ENCODE results near the gene CEP350. TPM values are rescaled to one million over a fixed set of nuclear protein-coding genes. Genes with fewer than 3 reads are reported as not detected.

CEP350 gene
- total and polyA plus RNA-seq, 2 donors from 2014 or later = 2.8 to 46.5 TPM

DNA sequence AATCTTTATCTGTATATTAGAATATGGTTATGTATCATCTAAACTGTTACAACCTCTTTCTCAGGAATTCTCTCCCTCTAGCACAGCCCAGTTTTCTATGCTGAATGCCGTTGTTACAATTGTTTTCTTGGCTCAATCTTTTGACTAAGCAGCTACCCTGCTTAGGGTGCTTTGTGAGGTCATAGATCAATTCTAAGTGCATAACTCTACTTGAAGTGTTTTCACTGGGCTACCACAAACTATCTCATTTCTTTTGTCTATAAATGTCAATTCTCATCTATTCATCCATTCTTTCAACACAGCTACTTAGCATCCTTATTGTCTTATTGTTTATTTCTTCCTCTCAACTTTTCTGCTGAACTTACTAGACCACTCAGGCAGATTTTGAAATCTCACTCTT, 77.1 kb downstream of the CEP350 start:
- Histone ChIP-seq H3K27ac (ENCODE audit: low read depth in 2 of 2, low read length in 2 of 2) (no peak overlapping the region), H3K36me3 (ENCODE audit: control insufficient read depth in 2 of 3, insufficient read depth in 3 of 3, low read length in 3 of 3) (peaks cover 7 to 23% (median 16%) of the 10 kb centered on the region in 3 donors), H3K27me3 (ENCODE audit: control insufficient read depth, insufficient read depth, low read length) (no peaks in the 10 kb centered on the region), H3K4me1 (ENCODE audit: control insufficient read depth in 2 of 3, insufficient read depth in 2 of 3, low read depth in 1 of 3, low read length in 3 of 3) (no peaks in the 10 kb centered on the region), H3K9ac (ENCODE audit: low read length in 3 of 3) (no peak overlapping the region), H3K9me3 (ENCODE audit: control insufficient read depth in 2 of 3, insufficient read depth in 1 of 3, low read length in 3 of 3) (no peaks in the 10 kb centered on the region), H3K4me3 (ENCODE audit: low read length in 3 of 3) (no peak overlapping the region)
- DNase-seq (no peak), FAIRE-seq (no peak)
- TF ChIP-seq, protein P1, sequence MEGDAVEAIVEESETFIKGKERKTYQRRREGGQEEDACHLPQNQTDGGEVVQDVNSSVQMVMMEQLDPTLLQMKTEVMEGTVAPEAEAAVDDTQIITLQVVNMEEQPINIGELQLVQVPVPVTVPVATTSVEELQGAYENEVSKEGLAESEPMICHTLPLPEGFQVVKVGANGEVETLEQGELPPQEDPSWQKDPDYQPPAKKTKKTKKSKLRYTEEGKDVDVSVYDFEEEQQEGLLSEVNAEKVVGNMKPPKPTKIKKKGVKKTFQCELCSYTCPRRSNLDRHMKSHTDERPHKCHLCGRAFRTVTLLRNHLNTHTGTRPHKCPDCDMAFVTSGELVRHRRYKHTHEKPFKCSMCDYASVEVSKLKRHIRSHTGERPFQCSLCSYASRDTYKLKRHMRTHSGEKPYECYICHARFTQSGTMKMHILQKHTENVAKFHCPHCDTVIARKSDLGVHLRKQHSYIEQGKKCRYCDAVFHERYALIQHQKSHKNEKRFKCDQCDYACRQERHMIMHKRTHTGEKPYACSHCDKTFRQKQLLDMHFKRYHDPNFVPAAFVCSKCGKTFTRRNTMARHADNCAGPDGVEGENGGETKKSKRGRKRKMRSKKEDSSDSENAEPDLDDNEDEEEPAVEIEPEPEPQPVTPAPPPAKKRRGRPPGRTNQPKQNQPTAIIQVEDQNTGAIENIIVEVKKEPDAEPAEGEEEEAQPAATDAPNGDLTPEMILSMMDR (IDR thresholded peaks at IDR 0.05; ENCODE audit: borderline replicate concordance, extremely low read depth, insufficient read depth) = no peak
- intact Hi-C loops (cut with DNase I) = no loop called here

DNA sequence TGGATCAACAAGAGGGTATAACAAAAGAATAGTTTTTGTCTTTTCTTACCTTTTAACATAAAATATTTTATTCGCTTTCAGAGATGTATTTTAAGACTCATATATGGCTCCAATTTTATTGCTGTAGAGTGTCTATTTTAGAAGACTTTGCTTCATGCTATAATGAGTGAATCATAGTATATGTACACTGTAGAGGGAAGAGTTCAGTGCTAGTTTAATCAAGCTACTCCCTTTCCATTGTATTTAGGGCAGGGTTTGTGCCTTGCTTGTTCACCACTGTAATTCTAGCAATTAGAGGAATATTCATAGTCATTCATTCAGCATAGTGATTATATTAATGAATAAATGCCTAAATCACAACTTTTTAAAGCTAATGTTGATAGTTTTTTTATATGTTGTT, 78.8 kb downstream of the CEP350 start:
- no peaks in the 10 kb centered on the region for H3K27me3 ChIP-seq (ENCODE audit: control insufficient read depth, insufficient read depth, low read length)
- H3K36me3 ChIP-seq (ENCODE audit: control insufficient read depth in 2 of 3, insufficient read depth in 3 of 3, low read length in 3 of 3) = peaks cover 7 to 16% (median 15%) of the 10 kb centered on the region in 3 donors
- TF ChIP-seq, protein P1 (IDR thresholded peaks at IDR 0.05; ENCODE audit: borderline replicate concordance, extremely low read depth, insufficient read depth) = no peak
- H3K9ac ChIP-seq (ENCODE audit: low read length in 3 of 3) = no peak overlapping the region
- H3K27ac ChIP-seq (ENCODE audit: low read depth in 2 of 2, low read length in 2 of 2) = no peak overlapping the region
- H3K9me3 ChIP-seq (ENCODE audit: control insufficient read depth in 2 of 3, insufficient read depth in 1 of 3, low read length in 3 of 3) = no peaks in the 10 kb centered on the region
- FAIRE-seq (no peak), DNase-seq (no peak)
- H3K4me1 ChIP-seq (ENCODE audit: control insufficient read depth in 2 of 3, insufficient read depth in 2 of 3, low read depth in 1 of 3, low read length in 3 of 3) = no peaks in the 10 kb centered on the region
- intact Hi-C loops (cut with DNase I) = no loop called here
- no peak overlapping the region for H3K4me3 ChIP-seq (ENCODE audit: low read length in 3 of 3)

DNA sequence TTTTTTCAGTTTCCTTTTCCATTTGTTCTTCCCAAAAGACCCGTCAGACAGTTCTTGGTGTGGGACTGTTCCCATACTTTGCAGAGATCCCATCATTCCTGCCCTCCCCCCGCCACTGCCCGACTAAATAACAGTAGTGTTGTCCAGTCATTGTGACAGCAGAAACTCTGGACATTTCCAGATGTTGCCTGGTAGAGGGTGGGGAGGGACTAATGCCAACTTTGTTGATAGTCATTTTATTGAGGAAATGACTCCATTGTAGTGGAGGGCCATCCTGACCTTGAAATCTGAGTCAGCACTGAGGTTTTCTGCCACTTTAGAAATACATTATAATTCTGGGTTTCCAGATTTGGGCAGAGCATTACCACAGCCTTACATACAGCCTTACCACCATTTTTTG, 85.4 kb downstream of the CEP350 start:
- no peak overlapping the region for H3K4me3 ChIP-seq (ENCODE audit: low read length in 3 of 3)
- H3K9me3 ChIP-seq (ENCODE audit: control insufficient read depth in 2 of 3, insufficient read depth in 1 of 3, low read length in 3 of 3) = no peaks in the 10 kb centered on the region
- H3K27me3 ChIP-seq (ENCODE audit: control insufficient read depth, insufficient read depth, low read length) = no peaks in the 10 kb centered on the region
- DNase-seq (no peak), FAIRE-seq (no peak)
- peaks cover 0 to 26% (median 18%) of the 10 kb centered on the region in 3 donors for H3K36me3 ChIP-seq (ENCODE audit: control insufficient read depth in 2 of 3, insufficient read depth in 3 of 3, low read length in 3 of 3)
- H3K27ac ChIP-seq (ENCODE audit: low read depth in 2 of 2, low read length in 2 of 2) = no peak overlapping the region
- no peak overlapping the region for H3K9ac ChIP-seq (ENCODE audit: low read length in 3 of 3)
- TF ChIP-seq, protein P1 (IDR thresholded peaks at IDR 0.05; ENCODE audit: borderline replicate concordance, extremely low read depth, insufficient read depth) = no peak
- intact Hi-C loops (cut with DNase I) = no loop called here
- no peaks in the 10 kb centered on the region for H3K4me1 ChIP-seq (ENCODE audit: control insufficient read depth in 2 of 3, insufficient read depth in 2 of 3, low read depth in 1 of 3, low read length in 3 of 3)

- intact Hi-C loops (cut with DNase I) = no loop called here
- Histone ChIP-seq H3K9ac (ENCODE audit: low read length in 3 of 3) (no peak overlapping the region), H3K36me3 (ENCODE audit: control insufficient read depth in 2 of 3, insufficient read depth in 3 of 3, low read length in 3 of 3) (peaks cover 5 to 36% (median 24%) of the 10 kb centered on the region in 3 donors), H3K27me3 (ENCODE audit: control insufficient read depth, insufficient read depth, low read length) (no peaks in the 10 kb centered on the region), H3K9me3 (ENCODE audit: control insufficient read depth in 2 of 3, insufficient read depth in 1 of 3, low read length in 3 of 3) (no peaks in the 10 kb centered on the region), H3K27ac (ENCODE audit: low read depth in 2 of 2, low read length in 2 of 2) (no peak overlapping the region), H3K4me1 (ENCODE audit: control insufficient read depth in 2 of 3, insufficient read depth in 2 of 3, low read depth in 1 of 3, low read length in 3 of 3) (no peaks in the 10 kb centered on the region), H3K4me3 (ENCODE audit: low read length in 3 of 3) (no peak overlapping the region)
- FAIRE-seq (no peak), DNase-seq (no peak)
- TF ChIP-seq, protein P1 (IDR thresholded peaks at IDR 0.05; ENCODE audit: borderline replicate concordance, extremely low read depth, insufficient read depth) = no peak
These were observed 87.0 kb downstream of the CEP350 start for GRCh38 chr1:180041582-180041981.

Measured in kidney (tissue), 14 donors.